ENCODE data around the gene GUCY2F. TPM values are rescaled to one million over a fixed set of nuclear protein-coding genes. Genes with fewer than 3 reads are reported as not detected.

The GUCY2F gene
- total RNA-seq, 4 donors from 2014 or later: not detected

- TF ChIP-seq POLR2A (IDR thresholded peaks at IDR 0.05) (no peak), CTCF (IDR thresholded peaks at IDR 0.05) (no peak)
- 87 to 90% methylated on average over 2 of the region's 2 CpGs for WGBS, 2 donors
- H3K9me3 ChIP-seq: no peaks in the 10 kb centered on the region
- no peaks in the 10 kb centered on the region for H3K27me3 ChIP-seq
- intact Hi-C loops (cut with DNase I): no loop called here
- H3K4me3 ChIP-seq (replicated peaks in 1 of 3): no peak overlapping the region
- no peaks in the 10 kb centered on the region for H3K4me1 ChIP-seq
- no peak for DNase-seq
- no peak overlapping the region for H3K27ac ChIP-seq
- no peaks in the 10 kb centered on the region for H3K36me3 ChIP-seq
These were observed 91.3 kb downstream of the GUCY2F start for GRCh38 chrX:109390556-109390955.

DNA sequence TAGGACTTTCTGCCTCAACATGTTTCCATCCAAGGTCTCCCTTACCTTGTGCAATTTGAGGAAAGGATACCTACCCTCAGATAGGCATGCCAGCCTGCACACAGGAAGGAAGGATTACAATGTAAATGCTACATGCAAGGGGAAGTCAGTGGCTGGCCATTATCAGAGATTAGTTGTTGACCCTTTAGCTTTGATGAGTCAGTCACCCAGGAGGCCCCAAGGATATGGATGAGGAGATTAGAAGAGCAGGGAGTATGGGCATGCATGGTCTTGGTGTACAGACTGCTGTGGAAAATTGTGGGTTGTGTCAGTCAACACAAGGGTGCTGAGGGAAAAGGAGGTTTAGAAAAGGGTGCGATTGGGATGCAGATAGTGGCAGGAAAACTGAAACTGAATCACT, 92.0 kb downstream of the GUCY2F start:
- H3K4me1 ChIP-seq: no peaks in the 10 kb centered on the region
- no peaks in the 10 kb centered on the region for H3K36me3 ChIP-seq
- no peak overlapping the region for H3K27ac ChIP-seq
- intact Hi-C loops (cut with DNase I): no loop called here
- H3K27me3 ChIP-seq: no peaks in the 10 kb centered on the region
- DNase-seq: no peak
- no peak overlapping the region for H3K4me3 ChIP-seq (replicated peaks in 1 of 3)
- no peaks in the 10 kb centered on the region for H3K9me3 ChIP-seq
- 78 to 95% methylated on average over 1 of the region's 1 CpG for WGBS, 2 donors
- TF ChIP-seq CTCF (IDR thresholded peaks at IDR 0.05) (no peak), POLR2A (IDR thresholded peaks at IDR 0.05) (no peak)

- WGBS, 2 donors: 33 to 35% methylated on average over 3 of the region's 3 CpGs
- H3K27me3 ChIP-seq: no peaks in the 10 kb centered on the region
These were observed 97.2 kb downstream of the GUCY2F start for GRCh38 chrX:109384699-109385098.

GRCh38 chrX:109382332-109382731, 99.6 kb downstream of the GUCY2F start:
- Histone ChIP-seq H3K27me3 (no peaks in the 10 kb centered on the region), H3K27ac (no peak overlapping the region), H3K4me3 (replicated peaks in 1 of 3) (no peak overlapping the region), H3K36me3 (no peaks in the 10 kb centered on the region), H3K4me1 (no peaks in the 10 kb centered on the region), H3K9me3 (no peaks in the 10 kb centered on the region)
- WGBS, 2 donors: 97 to 100% methylated on average over 4 of the region's 4 CpGs
- no peak for TF ChIP-seq CTCF (IDR thresholded peaks at IDR 0.05)
- TF ChIP-seq POLR2A (IDR thresholded peaks at IDR 0.05): no peak
- intact Hi-C loops (cut with DNase I): no loop called here
- DNase-seq: no peak

More at GRCh38 chrX:109384699-109385098, 97.2 kb downstream of the GUCY2F start:
- TF ChIP-seq CTCF (IDR thresholded peaks at IDR 0.05) (peak in 3 of 6 experiments; percentile 25 to 31 (median 27)), POLR2A (IDR thresholded peaks at IDR 0.05) (no peak)
- H3K4me3 ChIP-seq (replicated peaks in 1 of 3): no peak overlapping the region
- no peaks in the 10 kb centered on the region for H3K4me1 ChIP-seq
- no peak for DNase-seq
- H3K9me3 ChIP-seq: no peaks in the 10 kb centered on the region
- H3K36me3 ChIP-seq: no peaks in the 10 kb centered on the region
- intact Hi-C loops (cut with DNase I): no loop called here
- H3K27ac ChIP-seq: no peak overlapping the region

DNA sequence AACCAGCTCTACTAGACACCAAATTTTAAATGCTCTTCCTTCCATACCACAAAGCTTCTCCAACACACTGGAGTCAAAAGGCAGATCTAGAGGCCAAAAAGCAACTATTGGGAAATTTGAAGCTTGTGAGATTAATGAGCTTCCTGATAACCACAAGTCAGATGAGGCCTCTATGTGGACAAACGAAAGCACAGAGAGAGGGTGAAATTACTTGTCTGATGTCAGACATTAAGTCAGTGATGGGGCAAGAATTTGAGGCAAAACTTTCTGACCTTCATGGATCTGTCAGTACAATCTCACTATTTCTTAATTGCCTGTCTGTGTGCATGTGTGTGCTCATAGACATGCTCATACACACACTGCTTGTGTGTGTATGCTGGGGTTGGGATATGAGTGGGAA, 103.6 kb downstream of the GUCY2F start:
- Histone ChIP-seq H3K4me1 (no peaks in the 10 kb centered on the region), H3K27me3 (no peaks in the 10 kb centered on the region), H3K27ac (no peak overlapping the region), H3K9me3 (no peaks in the 10 kb centered on the region), H3K36me3 (no peaks in the 10 kb centered on the region), H3K4me3 (replicated peaks in 1 of 3) (no peak overlapping the region)
- WGBS, 2 donors: 64 to 82% methylated on average over 1 of the region's 1 CpG
- intact Hi-C loops (cut with DNase I): no loop called here
- TF ChIP-seq CTCF (IDR thresholded peaks at IDR 0.05) (no peak), POLR2A (IDR thresholded peaks at IDR 0.05) (no peak)
- no peak for DNase-seq
